Epithelial cell of alveolus of lung (primary cell): Measurements from ENCODE around the gene STRA6. TPM values are rescaled to one million over a fixed set of nuclear protein-coding genes. Genes with fewer than 3 reads are reported as not detected.

Experiments used
- total RNA-seq: library from RNA; depleted of rRNA; stranded (reverse); fragments of >200 nt; gene quantifications from 2 replicates; pipeline ENCODE4 v1.2.1, GENCODE V29; 2015

Gene STRA6, protein sequence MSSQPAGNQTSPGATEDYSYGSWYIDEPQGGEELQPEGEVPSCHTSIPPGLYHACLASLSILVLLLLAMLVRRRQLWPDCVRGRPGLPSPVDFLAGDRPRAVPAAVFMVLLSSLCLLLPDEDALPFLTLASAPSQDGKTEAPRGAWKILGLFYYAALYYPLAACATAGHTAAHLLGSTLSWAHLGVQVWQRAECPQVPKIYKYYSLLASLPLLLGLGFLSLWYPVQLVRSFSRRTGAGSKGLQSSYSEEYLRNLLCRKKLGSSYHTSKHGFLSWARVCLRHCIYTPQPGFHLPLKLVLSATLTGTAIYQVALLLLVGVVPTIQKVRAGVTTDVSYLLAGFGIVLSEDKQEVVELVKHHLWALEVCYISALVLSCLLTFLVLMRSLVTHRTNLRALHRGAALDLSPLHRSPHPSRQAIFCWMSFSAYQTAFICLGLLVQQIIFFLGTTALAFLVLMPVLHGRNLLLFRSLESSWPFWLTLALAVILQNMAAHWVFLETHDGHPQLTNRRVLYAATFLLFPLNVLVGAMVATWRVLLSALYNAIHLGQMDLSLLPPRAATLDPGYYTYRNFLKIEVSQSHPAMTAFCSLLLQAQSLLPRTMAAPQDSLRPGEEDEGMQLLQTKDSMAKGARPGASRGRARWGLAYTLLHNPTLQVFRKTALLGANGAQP
- 0.80 and 13.1 TPM in 2 replicates for total RNA-seq

DNA sequence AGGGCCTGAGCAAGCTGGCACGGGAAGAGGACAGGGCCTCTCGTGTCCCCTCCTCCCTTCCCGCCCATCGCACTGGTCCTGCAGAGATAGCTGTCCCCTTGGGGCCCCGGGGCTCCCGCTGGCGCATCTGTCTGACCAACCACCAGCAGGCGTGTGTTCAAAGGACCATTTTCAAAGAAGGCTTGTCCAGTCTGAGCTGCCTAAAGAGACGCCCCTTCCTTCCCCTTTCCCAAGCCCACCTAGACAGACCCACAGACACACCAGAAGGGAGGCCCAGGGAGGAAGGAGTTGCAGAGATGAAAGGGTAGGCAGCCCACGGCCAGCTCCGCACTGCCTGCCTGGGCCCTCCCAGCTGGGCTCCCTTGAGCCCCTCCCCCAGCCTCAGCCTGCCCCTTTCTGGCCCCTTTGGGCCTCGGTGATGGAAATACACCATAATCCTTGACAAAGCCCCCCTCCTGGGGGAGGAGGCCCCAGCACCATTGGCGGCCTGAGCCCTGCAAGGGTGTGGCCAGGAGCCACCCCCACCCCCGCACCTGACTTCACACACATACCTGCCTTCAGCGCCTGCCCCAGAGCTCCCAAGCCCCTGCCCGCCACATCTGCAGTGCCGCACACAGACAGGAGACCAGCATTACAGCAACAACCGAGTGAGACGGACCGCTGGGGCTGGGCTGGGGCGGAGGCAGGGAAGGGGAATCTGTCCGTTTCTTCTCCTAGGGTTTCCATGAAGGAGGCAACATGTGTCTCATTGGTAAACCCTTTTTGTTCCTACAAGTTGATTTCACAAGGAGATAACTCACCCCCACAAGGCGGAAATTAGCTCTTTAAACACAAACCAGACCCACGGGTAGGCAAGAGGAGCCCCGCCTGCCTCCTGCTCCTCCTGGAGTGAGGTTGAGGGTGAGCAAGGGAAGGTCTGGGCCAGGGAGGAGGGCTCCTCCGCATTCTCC, at the start of gene STRA6:
Gene STRA6 (minus strand): TSS at position 336 of the 950 bp plus-strand sequence. CDS start 520 bp downstream, outside the sequence.

DNA sequence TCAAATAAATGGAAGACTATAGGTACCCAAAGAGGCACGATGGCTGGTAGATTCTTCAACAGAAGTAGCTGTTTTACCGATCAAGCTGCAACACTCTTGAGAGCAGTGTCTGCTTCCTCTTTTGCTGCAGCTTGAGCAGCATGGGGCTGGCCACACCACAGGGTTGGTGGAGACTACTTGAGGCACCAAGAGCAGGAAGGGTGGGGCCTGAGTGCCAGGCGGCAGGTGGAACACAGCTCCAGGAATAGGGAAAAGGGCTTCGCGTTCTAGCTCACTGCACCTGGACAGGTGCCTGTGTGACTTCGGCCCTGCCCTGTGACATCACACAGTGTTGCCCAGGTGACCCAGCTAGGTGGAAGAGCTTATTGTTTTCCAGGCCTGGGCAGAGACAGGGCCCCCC, 33.4 kb upstream of the STRA6 start, which contains the start of gene CCDC33:
Gene CCDC33 (plus strand): TSS at position 365 of the 400 bp plus-strand sequence. CDS start 394 bp downstream, outside the sequence.

DNA sequence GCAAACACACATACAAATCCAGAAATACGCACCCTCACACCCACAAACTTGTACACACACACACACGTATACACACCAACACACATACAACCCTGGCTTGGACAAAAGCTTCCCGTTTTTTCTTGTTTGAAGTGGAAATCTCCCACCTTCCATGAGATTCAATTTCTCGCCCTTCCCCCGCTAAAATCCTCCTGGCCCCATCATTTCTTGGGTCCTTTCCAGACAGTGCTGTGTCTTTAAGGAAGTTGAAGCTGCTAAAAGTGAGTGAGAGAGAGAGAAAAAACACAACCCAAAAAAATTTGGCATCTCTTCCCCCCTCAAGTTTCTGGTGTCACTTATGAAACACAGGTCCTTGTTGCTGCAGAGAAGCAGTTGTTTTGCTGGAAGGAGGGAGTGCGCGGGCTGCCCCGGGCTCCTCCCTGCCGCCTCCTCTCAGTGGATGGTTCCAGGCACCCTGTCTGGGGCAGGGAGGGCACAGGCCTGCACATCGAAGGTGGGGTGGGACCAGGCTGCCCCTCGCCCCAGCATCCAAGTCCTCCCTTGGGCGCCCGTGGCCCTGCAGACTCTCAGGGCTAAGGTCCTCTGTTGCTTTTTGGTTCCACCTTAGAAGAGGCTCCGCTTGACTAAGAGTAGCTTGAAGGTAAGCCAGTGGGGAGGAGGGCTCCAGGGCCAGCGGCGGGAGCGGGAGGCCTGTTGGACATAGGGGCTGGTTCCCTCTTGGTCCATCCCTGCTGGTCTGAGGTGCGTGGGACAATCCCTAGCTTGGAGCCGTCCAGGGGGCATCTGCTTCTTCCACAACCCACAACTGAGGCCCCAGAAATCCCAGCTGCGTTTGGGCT, 29.0 kb downstream of the STRA6 start, which contains the start of gene ISLR:
Gene ISLR (plus strand): TSS at position 331 of the 839 bp plus-strand sequence. CDS start 1,149 bp downstream, outside the sequence.

DNA sequence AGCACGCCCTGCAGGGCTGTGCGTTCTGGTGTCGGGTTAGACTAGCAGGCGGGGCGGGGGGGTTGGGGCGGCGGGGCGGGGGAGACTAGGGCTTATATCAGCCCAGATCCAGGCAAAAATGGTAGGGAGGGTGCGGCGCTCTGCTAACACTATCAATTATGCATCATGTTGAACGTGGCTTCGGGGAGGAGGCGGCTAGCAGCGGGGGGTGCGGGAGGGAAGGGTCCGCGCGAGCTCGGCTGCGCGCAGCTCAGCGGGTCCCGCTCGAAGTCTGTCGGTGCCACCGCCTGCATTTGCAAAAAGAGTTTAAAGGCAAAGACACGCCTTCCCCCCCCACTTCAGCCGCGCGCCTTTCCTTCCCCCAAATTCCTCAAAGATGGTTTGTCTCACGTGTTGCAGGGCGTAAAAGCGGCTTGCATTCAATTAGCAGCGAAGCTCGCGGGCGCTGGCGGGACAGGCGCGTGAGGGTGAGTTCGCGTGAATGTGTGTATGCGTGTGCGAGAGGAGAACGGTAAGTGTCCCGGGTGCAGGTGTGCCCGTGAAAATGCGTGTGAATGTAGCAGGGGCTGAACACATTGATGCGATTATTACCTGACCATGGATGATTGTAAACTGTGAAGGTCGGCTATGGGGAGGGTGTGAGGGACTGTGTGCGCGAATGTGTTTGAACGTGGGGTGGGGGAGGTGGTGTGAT, 72.3 kb downstream of the STRA6 start, which contains the start of gene ISLR2:
Gene ISLR2 (plus strand): TSS at position 432 of the 694 bp plus-strand sequence. CDS start 2,169 bp downstream, outside the sequence.

Other genes with a start within 250 kb of the STRA6 start
- 9.7 and 23.5 TPM in 2 replicates for gene STOML1, start 210.5 kb downstream of the STRA6 start, total RNA-seq
- gene PML, start 208.1 kb downstream of the STRA6 start, total RNA-seq: 54.7 and 74.0 TPM in 2 replicates
- 6.9 TPM in 1 of 2 replicates, not detected in the other for gene GOLGA6A, start 120.2 kb downstream of the STRA6 start, total RNA-seq
- 4.4 TPM in 1 of 2 replicates, not detected in the other for gene ISLR2, start 72.2 kb downstream of the STRA6 start, total RNA-seq
- 64.9 and 90.8 TPM in 2 replicates for gene ISLR, start 29.1 kb downstream of the STRA6 start, total RNA-seq
- 6.1 TPM in 1 of 2 replicates, not detected in the other for gene CCDC33, start 33.5 kb upstream of the STRA6 start, total RNA-seq
- gene CYP11A1, start 164.9 kb upstream of the STRA6 start, total RNA-seq: 0.13 TPM in 1 of 2 replicates, not detected in the other
- gene SEMA7A, start 231.2 kb upstream of the STRA6 start, total RNA-seq: 1.0 and 33.2 TPM in 2 replicates